PC-9 (cell line): ENCODE results near the gene DEUP1.

Experiments used
- EZH2 ChIP-seq: fragments of 200-600 bp; sonication (generic); IDR thresholded peaks from 2 replicates; pipeline ENCODE4 v1.8.0; 2017; ENCODE audit warnings: antibody characterized with exemption, low read depth
- TF ChIP-seq, protein P1 (sequence below): fragments of 200-600 bp; sonication (generic); conservative IDR thresholded peaks from 2 replicates; pipeline ENCODE4 v1.6.1; 2017; ENCODE audit warnings: mixed run types, antibody characterized with exemption, mild to moderate bottlenecking, moderate library complexity

DNA sequence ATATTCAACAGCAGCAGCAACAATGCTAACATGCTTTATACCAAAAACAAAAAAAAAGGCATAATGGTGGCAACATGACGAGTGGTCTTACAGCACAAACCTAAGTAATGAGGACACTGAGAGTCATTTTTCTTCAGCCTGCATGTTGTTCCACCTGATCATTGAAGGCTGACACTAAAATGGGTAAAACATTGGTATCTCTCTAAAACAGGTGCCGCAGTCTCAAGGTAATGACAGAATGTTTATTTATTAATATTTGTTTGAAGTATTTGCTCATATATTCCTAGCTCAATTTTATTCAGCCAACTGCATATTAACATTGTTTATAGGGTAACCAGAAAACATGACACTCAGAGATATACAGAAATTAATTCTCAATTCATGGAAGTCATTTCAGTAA is 8.3 kb upstream of the DEUP1 start:
- TF ChIP-seq, protein P1, sequence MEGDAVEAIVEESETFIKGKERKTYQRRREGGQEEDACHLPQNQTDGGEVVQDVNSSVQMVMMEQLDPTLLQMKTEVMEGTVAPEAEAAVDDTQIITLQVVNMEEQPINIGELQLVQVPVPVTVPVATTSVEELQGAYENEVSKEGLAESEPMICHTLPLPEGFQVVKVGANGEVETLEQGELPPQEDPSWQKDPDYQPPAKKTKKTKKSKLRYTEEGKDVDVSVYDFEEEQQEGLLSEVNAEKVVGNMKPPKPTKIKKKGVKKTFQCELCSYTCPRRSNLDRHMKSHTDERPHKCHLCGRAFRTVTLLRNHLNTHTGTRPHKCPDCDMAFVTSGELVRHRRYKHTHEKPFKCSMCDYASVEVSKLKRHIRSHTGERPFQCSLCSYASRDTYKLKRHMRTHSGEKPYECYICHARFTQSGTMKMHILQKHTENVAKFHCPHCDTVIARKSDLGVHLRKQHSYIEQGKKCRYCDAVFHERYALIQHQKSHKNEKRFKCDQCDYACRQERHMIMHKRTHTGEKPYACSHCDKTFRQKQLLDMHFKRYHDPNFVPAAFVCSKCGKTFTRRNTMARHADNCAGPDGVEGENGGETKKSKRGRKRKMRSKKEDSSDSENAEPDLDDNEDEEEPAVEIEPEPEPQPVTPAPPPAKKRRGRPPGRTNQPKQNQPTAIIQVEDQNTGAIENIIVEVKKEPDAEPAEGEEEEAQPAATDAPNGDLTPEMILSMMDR: no peak
- TF ChIP-seq EZH2: no peak
